Colonic mucosa (tissue), 4 donors: ENCODE data around the gene PDE6B. TPM values are rescaled to one million over a fixed set of nuclear protein-coding genes. Genes with fewer than 3 reads are reported as not detected.

Experiments
- DNase-seq: peaks from one replicate; pipeline ENCODE4 v3.0.0-alpha.2; 2020
- H3K27ac ChIP-seq: fragments of 200-600 bp; one replicate; pipeline ENCODE4 v1.8.0; 2021
- H3K27me3 ChIP-seq: fragments of 200-600 bp; one replicate; pipeline ENCODE4 v1.8.0; 2021
- H3K36me3 ChIP-seq: fragments of 200-600 bp; one replicate; pipeline ENCODE4 v1.8.0; 2021
- H3K4me1 ChIP-seq: fragments of 200-600 bp; one replicate; pipeline ENCODE4 v1.8.0; 2021; ENCODE audit warnings: mild to moderate bottlenecking
- H3K4me3 ChIP-seq: fragments of 200-600 bp; one replicate; pipeline ENCODE4 v1.8.0; 2021
- H3K9ac ChIP-seq, 2 donors: one replicate each; pipeline ENCODE4 v1.7.0; 2013; ENCODE audit warnings: control low read depth in 2 of 2, low read depth in 2 of 2, low read length in 2 of 2
- H3K9me3 ChIP-seq: fragments of 200-600 bp; one replicate; pipeline ENCODE4 v1.8.0; 2021
- intact Hi-C: fragments of 100-400 bp; cut with DNase I; formaldehyde crosslinking; loops from one replicate; pipeline ENCODE4 v1.14.1; 2022
- total RNA-seq, 2 donors: library from RNA; stranded (reverse); fragmentation: NEBNext Ultra II Directional in 1 of 2; extraction: Animal tissue kit (Norgen Biotek cat#: 25700) in 1 of 2; gene quantifications; one replicate each; pipeline ENCODE4 v1.2.1, GENCODE V29; 2021
- TF ChIP-seq, protein P1 (sequence below): fragments of 200-600 bp; IDR thresholded peaks from one replicate; pipeline ENCODE4 v1.8.0; 2022; ENCODE audit warnings: antibody characterized with exemption, mild to moderate bottlenecking
- donor health status: healthy.
- donor health status: DM: no; HTN: no; CAD: no.
- donor health status: DM: no; HTN: no; CAD: no.

Gene PDE6B
- total RNA-seq, 2 donors from 2014 or later, result 1.2 to 2.3 TPM

DNA sequence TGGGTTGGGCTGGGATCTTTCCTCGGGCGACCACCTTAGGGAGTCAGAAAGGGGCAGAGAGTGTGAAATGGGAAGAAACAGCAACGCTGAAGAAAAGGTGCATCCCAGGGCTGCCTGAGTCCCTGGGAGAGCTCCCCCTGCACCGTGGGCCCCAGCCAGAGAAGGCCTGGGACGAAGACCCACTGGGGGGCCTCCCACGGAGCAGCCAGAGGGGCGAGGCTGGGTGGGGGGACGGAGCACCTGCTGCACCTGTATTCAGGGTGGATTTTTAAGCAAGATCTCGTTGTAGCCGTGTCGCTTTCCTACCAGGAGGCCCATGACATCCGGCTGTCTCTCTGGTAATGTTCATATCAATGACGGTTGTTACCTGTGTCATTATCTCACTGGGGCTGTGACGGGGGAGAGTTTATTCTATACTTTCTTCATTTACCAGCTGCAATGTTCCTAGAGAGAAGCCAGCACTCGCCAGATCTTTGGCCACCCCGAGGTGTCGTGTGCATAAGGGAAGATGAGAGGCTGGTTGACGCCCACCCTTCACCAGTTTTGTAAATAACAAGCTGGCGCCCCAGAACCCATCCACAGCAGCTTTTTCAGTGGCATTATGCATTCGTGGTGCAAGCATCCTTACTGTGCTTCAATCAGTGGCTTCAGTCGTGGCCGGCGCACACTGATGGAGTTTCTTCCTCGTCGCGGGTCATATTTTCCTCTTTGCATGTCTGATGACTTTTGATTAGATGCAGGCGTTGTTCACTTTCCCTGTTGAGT lies 74.6 kb downstream of the PDE6B start:
- Histone ChIP-seq H3K27ac (peak overlapping the region; percentile 15), H3K9me3 (no peaks in the 10 kb centered on the region), H3K9ac (no peak overlapping the region), H3K36me3 (no peaks in the 10 kb centered on the region), H3K27me3 (no peaks in the 10 kb centered on the region), H3K4me3 (no peak overlapping the region), H3K4me1 (no peaks in the 10 kb centered on the region)
- TF ChIP-seq, protein P1, sequence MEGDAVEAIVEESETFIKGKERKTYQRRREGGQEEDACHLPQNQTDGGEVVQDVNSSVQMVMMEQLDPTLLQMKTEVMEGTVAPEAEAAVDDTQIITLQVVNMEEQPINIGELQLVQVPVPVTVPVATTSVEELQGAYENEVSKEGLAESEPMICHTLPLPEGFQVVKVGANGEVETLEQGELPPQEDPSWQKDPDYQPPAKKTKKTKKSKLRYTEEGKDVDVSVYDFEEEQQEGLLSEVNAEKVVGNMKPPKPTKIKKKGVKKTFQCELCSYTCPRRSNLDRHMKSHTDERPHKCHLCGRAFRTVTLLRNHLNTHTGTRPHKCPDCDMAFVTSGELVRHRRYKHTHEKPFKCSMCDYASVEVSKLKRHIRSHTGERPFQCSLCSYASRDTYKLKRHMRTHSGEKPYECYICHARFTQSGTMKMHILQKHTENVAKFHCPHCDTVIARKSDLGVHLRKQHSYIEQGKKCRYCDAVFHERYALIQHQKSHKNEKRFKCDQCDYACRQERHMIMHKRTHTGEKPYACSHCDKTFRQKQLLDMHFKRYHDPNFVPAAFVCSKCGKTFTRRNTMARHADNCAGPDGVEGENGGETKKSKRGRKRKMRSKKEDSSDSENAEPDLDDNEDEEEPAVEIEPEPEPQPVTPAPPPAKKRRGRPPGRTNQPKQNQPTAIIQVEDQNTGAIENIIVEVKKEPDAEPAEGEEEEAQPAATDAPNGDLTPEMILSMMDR, result no peak
- intact Hi-C loops, result no loop called here
- no peak for DNase-seq

DNA sequence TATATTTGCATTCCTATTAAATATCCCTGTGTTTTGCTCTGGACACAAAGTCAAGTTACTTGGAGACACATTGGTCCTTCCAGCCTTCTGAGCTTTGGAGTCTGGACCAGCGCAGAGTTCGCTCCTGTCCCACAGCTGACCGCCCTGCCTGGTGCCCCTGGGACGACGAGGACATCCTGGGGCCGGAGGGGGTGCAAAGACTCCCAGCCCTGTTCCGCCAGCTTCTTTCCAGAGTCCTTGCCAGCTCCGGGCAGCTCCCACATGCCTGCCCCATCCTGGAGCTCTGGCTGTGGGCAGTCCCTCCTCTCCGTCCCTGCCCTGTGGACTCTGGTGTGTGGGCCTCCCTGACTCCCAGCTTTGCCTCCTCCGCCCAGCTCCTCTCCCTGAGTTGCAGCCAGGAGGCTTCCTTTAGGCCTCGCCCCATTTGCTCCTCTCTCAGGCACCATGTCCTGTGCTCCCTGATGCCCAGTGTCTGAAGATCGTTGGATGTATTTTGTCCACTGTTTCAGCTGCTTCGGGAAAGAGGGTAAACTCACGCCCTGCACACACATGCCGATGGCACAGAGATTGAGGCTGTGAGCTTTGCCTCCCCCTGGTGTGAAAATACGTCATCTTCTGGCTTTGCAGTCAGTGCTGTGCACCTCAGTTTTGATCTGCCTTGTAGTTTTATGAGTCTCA lies 75.4 kb downstream of the PDE6B start:
- intact Hi-C loops, result no loop called here

DNA sequence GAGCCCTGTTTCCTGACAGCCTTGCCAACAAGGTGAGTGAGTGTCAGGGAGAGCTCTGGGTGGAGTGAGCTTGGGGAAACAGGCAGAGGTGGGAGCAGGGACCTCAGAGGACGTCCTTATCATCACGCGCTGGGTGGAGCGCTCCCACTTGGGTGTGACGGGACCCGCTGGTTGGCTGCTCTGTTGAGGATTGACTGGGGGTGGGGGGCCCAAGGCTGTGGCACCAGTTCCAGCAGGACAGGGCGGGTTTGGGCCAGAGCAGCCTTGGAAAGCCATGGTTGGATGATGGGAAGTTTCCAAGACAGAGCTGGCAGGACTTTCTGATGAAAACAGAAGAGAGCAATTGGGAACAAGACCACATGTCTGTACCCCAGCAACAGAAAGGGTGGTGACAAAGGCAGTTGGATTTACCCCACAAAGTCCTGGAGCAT lies 77.3 kb downstream of the PDE6B start:
- no peaks in the 10 kb centered on the region for H3K4me1 ChIP-seq
- H3K9ac ChIP-seq, result no peak overlapping the region
- no peaks in the 10 kb centered on the region for H3K9me3 ChIP-seq
- H3K4me3 ChIP-seq, result no peak overlapping the region
- no peak for DNase-seq
- no peaks in the 10 kb centered on the region for H3K36me3 ChIP-seq
- H3K27ac ChIP-seq, result no peak overlapping the region
- TF ChIP-seq, protein P1, result no peak
- no peaks in the 10 kb centered on the region for H3K27me3 ChIP-seq
- intact Hi-C loops, result no loop called here

More for the DNA sequence above, 75.4 kb downstream of the PDE6B start:
- H3K27me3 ChIP-seq, result no peaks in the 10 kb centered on the region
- TF ChIP-seq, protein P1, result no peak
- no peaks in the 10 kb centered on the region for H3K4me1 ChIP-seq
- H3K9ac ChIP-seq, result no peak overlapping the region
- no peak for DNase-seq
- no peaks in the 10 kb centered on the region for H3K9me3 ChIP-seq
- H3K27ac ChIP-seq, result no peak overlapping the region
- no peak overlapping the region for H3K4me3 ChIP-seq
- H3K36me3 ChIP-seq, result no peaks in the 10 kb centered on the region

DNA sequence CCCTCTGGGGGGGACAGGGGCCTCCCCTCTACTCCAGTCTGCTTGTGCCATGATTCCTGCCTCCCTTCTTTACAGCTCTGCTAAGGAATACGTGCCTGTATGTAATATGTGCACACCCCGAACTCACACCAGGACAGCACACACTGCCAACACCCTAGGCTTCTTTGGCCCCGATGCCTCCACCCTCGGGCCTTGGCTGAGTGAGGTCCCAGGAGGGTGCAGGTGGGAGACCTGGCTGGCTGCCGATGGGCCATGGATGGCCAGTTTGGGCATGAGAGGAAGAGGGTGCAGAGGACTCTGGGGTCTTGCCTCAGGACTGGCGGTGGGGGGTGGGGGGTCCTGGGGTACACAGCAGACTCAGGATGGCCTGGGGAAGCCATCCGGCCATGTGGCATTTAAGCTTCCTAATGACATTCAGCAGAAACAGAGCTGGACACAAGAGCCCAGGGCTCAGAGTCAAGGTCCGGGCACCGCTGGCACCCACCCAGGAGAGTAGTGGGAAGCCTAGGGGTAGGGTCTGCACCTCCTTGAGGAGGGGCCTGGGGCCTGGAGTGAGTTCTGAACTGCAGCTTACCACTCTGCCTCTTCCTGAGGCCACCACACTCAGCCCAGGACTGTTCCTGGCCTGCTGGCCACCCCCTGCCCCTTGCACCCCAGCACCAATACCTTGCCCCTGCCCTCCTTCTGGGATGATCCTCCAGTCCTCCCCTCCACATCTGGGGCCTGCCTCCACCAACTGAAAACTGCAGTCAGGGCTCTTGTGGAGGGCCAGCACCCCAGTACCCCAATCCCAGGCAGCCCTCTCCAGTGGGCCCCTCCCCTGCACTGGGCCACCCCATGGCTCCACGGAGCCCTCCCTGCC lies 78.2 kb downstream of the PDE6B start:
- TF ChIP-seq, protein P1, result no peak
- intact Hi-C loops, result no loop called here

GRCh38 chr4:704198-704891 lies 79.0 kb downstream of the PDE6B start:
- no peaks in the 10 kb centered on the region for H3K36me3 ChIP-seq
- no peaks in the 10 kb centered on the region for H3K9me3 ChIP-seq
- H3K27me3 ChIP-seq, result no peaks in the 10 kb centered on the region
- intact Hi-C loops, result no loop called here
- H3K4me3 ChIP-seq, result no peak overlapping the region
- no peak overlapping the region for H3K9ac ChIP-seq
- H3K27ac ChIP-seq, result no peak overlapping the region
- TF ChIP-seq, protein P1, result no peak
- no peak for DNase-seq
- H3K4me1 ChIP-seq, result peaks cover 3% of the 10 kb centered on the region

More for the DNA sequence above, 78.2 kb downstream of the PDE6B start:
- Histone ChIP-seq H3K4me3 (no peak overlapping the region), H3K4me1 (peaks cover 3% of the 10 kb centered on the region), H3K9me3 (no peaks in the 10 kb centered on the region), H3K9ac (no peak overlapping the region), H3K36me3 (no peaks in the 10 kb centered on the region), H3K27me3 (no peaks in the 10 kb centered on the region), H3K27ac (no peak overlapping the region)
- no peak for DNase-seq
